Heart left ventricle (tissue), 16 donors: ENCODE results near the gene MYH6. TPM values are rescaled to one million over a fixed set of nuclear protein-coding genes. Genes with fewer than 3 reads are reported as not detected.
A peak's percentile ranks its signal among the peaks of the same experiment; 100 is the strongest.
"Not testable (repeated sequence)": the region's sequence is repeated elsewhere in the genome, so short reads cannot be mapped to it uniquely, and the experiment has no call there.

Experiments
- ATAC-seq, 4 donors: fragments of 200-7000 bp; cut with Tn5 transposase; one replicate each; pipeline ENCODE4 v1.9.1; 2020 to 2022; ENCODE audit warnings: moderate library complexity in 4 of 4, mild to moderate bottlenecking in 3 of 4, moderate number of reproducible peaks in 1 of 4
- DNase-seq, 5 donors: peaks; one replicate each; pipeline ENCODE4 v3.0.0-alpha.2; 2020
- H3K27ac ChIP-seq, 12 donors: fragments of 200-600 bp; sonication (generic) in 4 of 12; one replicate each; pipeline versions ENCODE4 v1.5.0 to v1.8.0; 2016 to 2022; ENCODE audit warnings: mild to moderate bottlenecking in 2 of 12
- H3K27me3 ChIP-seq, 9 donors: fragments of 200-600 bp; sonication (generic) in 2 of 9; one replicate each; pipeline versions ENCODE4 v1.5.1 to v1.8.0; 2016 to 2022; ENCODE audit warnings: mild to moderate bottlenecking in 3 of 9
- H3K36me3 ChIP-seq, 9 donors: fragments of 200-600 bp; sonication (generic) in 2 of 9; one replicate each; pipeline versions ENCODE4 v1.5.0 to v1.8.0; 2018 to 2022; ENCODE audit warnings: mild to moderate bottlenecking in 2 of 9
- H3K4me1 ChIP-seq, 12 donors: fragments of 200-600 bp; sonication (generic) in 4 of 12; one replicate each; pipeline versions ENCODE4 v1.5.0 to v1.8.0; 2016 to 2022; ENCODE audit warnings: mild to moderate bottlenecking in 3 of 12
- H3K4me3 ChIP-seq, 12 donors: fragments of 200-600 bp; sonication (generic) in 4 of 12; one replicate each; pipeline versions ENCODE4 v1.5.0 to v1.8.0; 2017 to 2022; ENCODE audit warnings: mild to moderate bottlenecking in 9 of 12, moderate library complexity in 4 of 12
- H3K9me3 ChIP-seq, 12 donors: fragments of 200-600 bp; sonication (generic) in 4 of 12; one replicate each; pipeline versions ENCODE4 v1.5.0 to v1.8.0; 2016 to 2022; ENCODE audit warnings: mild to moderate bottlenecking in 1 of 12
- CTCF ChIP-seq, 12 donors: fragments of 200-600 bp; sonication (generic) in 4 of 12; IDR thresholded peaks; one replicate each; pipeline versions ENCODE4 v1.5.0 to v1.8.0; 2018 to 2022; ENCODE audit warnings: antibody characterized with exemption in 12 of 12, mild to moderate bottlenecking in 5 of 12
- POLR2A ChIP-seq, 2 donors: fragments of 450-650 bp; IDR thresholded peaks; one replicate each; pipeline ENCODE4 v1.6.1; 2017; ENCODE audit warnings: antibody characterized with exemption in 2 of 2, mild to moderate bottlenecking in 2 of 2, moderate library complexity in 2 of 2
- WGBS, 4 donors: extraction: QIAGEN DNeasy Blood & Tissue Kit in 2 of 4; methylation state at CpG; one replicate each; pipeline versions ENCODE4 v1.1.5 to v1.1.7; 2013 to 2018; 5-methylcytosine and 5-hydroxymethylcytosine counted together
- intact Hi-C, 10 donors: fragments of 100-400 bp; cut with DNase I; formaldehyde crosslinking; loops; one replicate each; pipeline versions ENCODE4 v1.11.1 to v1.14.2; 2022
- polyA plus RNA-seq, 2 donors: library from polyadenylated mRNA; stranded (reverse); fragments of 200-250 nt; gene quantifications; one replicate each; pipeline ENCODE4 v1.2.3, GENCODE V29; 2013
- total RNA-seq, 9 donors: library from RNA; depleted of rRNA in 2 of 9; stranded (reverse); fragments of >200 nt in 2 of 9; fragmentation: NEBNext Ultra II Directional in 3 of 9; extraction: Animal tissue kit (Norgen Biotek cat#: 25700) in 3 of 9; gene quantifications; one replicate each; pipeline versions ENCODE4 v1.1.0 to v1.2.4, GENCODE V29; 2016 to 2023
- donor health status: ischemic (EF 13 %, LVEDD 7.1; RV severe dilation, severe dysfunction).
- donor health status: healthy with polysubstance abuse.
- donor health status: DM: no; HTN: yes; CAD: no.
- donor health status: DM: no; HTN: no; CAD: no.
- donor health status: ischemic (EF 25% LVEDD 6.9; RV normal size, moderate dysfunction).
- donor health status: ischemic (EF 25% LVEDD 5.7; RV mildly dilated, moderate dysfunction).
- donor health status: healthy.
- donor health status: DM: yes; HTN: yes; CAD: no.
- donor health status: ischemic (EF 35%, LVEDD 5.7; RV mildly dilated, moderate dysfunction).
- donor health status: nonischemic (EF 11% LVEDD 7.7; RV severe dilation, severe dysfunction).
- donor health status: DM: yes; HTN: yes; CAD: no.
- donor health status: PGD.
- donor health status: ischemic (EF 29% LVEDD 5.4; RV normal size, mild dysfunction).
- donor health status: nonischemic (EF 23%, LVEDD 6.1; RV moderate dilation, normal function).

Gene MYH6
- total and polyA plus RNA-seq, 11 donors: 76.8 to 5,104 (median 1,271) TPM

- Histone ChIP-seq H3K4me3 (peak overlapping the region in 2 of 12 donors; percentile 17 to 54), H3K27ac (peak overlapping the region in 7 of 12 donors; percentile 32 to 97 (median 88)), H3K9me3 (no peaks in the 10 kb centered on the region), H3K36me3 (peaks cover 0 to 78% (median 39%) of the 10 kb centered on the region in 9 donors), H3K27me3 (no peaks in the 10 kb centered on the region), H3K4me1 (no peaks in the 10 kb centered on the region)
- intact Hi-C loops: no loop called here
- WGBS, 4 donors: 43 to 53% (median 49%) methylated on average over 10 of the region's 10 CpGs
- no peak for TF ChIP-seq CTCF (IDR thresholded peaks at IDR 0.05)
- no peak for TF ChIP-seq POLR2A (IDR thresholded peaks at IDR 0.05)
- no peak for ATAC-seq
- peak in 3 of 5 donors; percentile 7 to 45 (median 16) for DNase-seq
Observed at GRCh38 chr14:23430016-23430722, 22.1 kb upstream of the MYH6 start.

GRCh38 chr14:23428686-23429495 is 20.8 kb upstream of the MYH6 start:
- DNase-seq: peak in 4 of 5 donors; percentile 7 to 33 (median 20)
- Histone ChIP-seq H3K27ac (peak overlapping the region in 4 of 12 donors; percentile 34 to 95 (median 92)), H3K27me3 (no peaks in the 10 kb centered on the region), H3K36me3 (peaks cover 0 to 70% (median 27%) of the 10 kb centered on the region in 9 donors), H3K4me1 (no peaks in the 10 kb centered on the region), H3K9me3 (no peaks in the 10 kb centered on the region), H3K4me3 (peak overlapping the region in 2 of 12 donors; percentile 17 to 54)
- TF ChIP-seq POLR2A (IDR thresholded peaks at IDR 0.05) (peak; percentile 15 to 16), CTCF (IDR thresholded peaks at IDR 0.05) (no peak)
- intact Hi-C loops: no loop called here
- WGBS, 4 donors: 48 to 63% (median 55%) methylated on average over 11 to 13 of the region's 13 CpGs
- ATAC-seq: peak in 3 of 4 donors; percentile 2 to 3 (median 3)

GRCh38 chr14:23425798-23426197 is 17.7 kb upstream of the MYH6 start:
- peak overlapping the region in 1 of 12 donors; percentile 14 for H3K4me3 ChIP-seq
- TF ChIP-seq POLR2A (IDR thresholded peaks at IDR 0.05): peak in 1 of 2 donors; percentile 5
- ATAC-seq (peak in 2 of 4 donors; percentile 0), DNase-seq (peak in 2 of 5 donors; percentile 18 to 20)
- peaks cover 0 to 12% (median 0%) of the 10 kb centered on the region in 12 donors for H3K4me1 ChIP-seq
- WGBS, 4 donors: 51 to 67% (median 54%) methylated on average over 5 to 6 of the region's 6 CpGs
- H3K27ac ChIP-seq, H3K27me3 ChIP-seq, intact Hi-C loops, H3K9me3 ChIP-seq: not testable (repeated sequence)
- H3K36me3 ChIP-seq: peaks cover 0 to 67% (median 35%) of the 10 kb centered on the region in 9 donors

GRCh38 chr14:23425169-23425568 is 17.1 kb upstream of the MYH6 start:
- DNase-seq (peak in 1 of 5 donors; percentile 29), ATAC-seq (no peak)
- 29 to 53% (median 43%) methylated on average over 10 of the region's 10 CpGs for whole genome bisulfite sequencing, 4 donors
- no peak for TF ChIP-seq POLR2A (IDR thresholded peaks at IDR 0.05)
- no peak for TF ChIP-seq CTCF (IDR thresholded peaks at IDR 0.05)
- Histone ChIP-seq H3K4me3 (peak overlapping the region in 1 of 12 donors; percentile 14), H3K27ac (no peak overlapping the region), H3K36me3 (peaks cover 0 to 67% (median 35%) of the 10 kb centered on the region in 9 donors), H3K9me3 (no peaks in the 10 kb centered on the region), H3K27me3 (no peaks in the 10 kb centered on the region), H3K4me1 (peaks cover 0 to 18% (median 0%) of the 10 kb centered on the region in 12 donors)
- intact Hi-C loops: no loop called here
